Neural cell (in vitro differentiated cells): ENCODE results near the gene HOXA5. TPM values are rescaled to one million over a fixed set of nuclear protein-coding genes. Genes with fewer than 3 reads are reported as not detected.

ENCODE experiments used
- H2AFZ ChIP-seq: fragments of 200-600, 300-800 bp; sonication (generic), shearing (Covaris generic); 2 replicates; pipeline ENCODE4 v1.6.0; 2014; ENCODE audit warnings: low read depth, mild to moderate bottlenecking, antibody characterized with exemption, low read length, moderate library complexity
- H3F3A ChIP-seq: fragments of 200-600 bp; shearing (Covaris generic); 2 replicates; pipeline ENCODE4 v1.6.1; 2016; ENCODE audit warnings: mild to moderate bottlenecking, moderate library complexity, mixed read lengths, antibody characterized with exemption, low read length; ENCODE audit not compliant: insufficient read depth, poor library complexity, severe bottlenecking
- H3K27ac ChIP-seq: fragments of 200-600, 300-800 bp; sonication (generic), shearing (Covaris generic); 2 replicates; pipeline ENCODE4 v1.5.1; 2014; ENCODE audit warnings: mild to moderate bottlenecking, low read length, moderate library complexity
- H3K27me3 ChIP-seq: fragments of 300-800, 200-600 bp; sonication (generic), shearing (Covaris generic); 2 replicates; pipeline ENCODE4 v1.6.0; 2014; ENCODE audit warnings: mild to moderate bottlenecking, low read depth, low read length, moderate library complexity; ENCODE audit not compliant: insufficient read depth
- H3K36me3 ChIP-seq: fragments of 300-800, 200-600 bp; sonication (generic), shearing (Covaris generic); 2 replicates; pipeline ENCODE4 v1.5.1; 2014; ENCODE audit warnings: mild to moderate bottlenecking, antibody characterized with exemption, low read length, moderate library complexity; ENCODE audit not compliant: insufficient read depth
- H3K4me2 ChIP-seq: fragments of 300-800, 200-600 bp; sonication (generic), shearing (Covaris generic); 2 replicates; pipeline ENCODE4 v1.6.0; 2014; ENCODE audit warnings: mild to moderate bottlenecking, low read length
- H3K4me3 ChIP-seq: fragments of 300-800, 200-600 bp; sonication (generic), shearing (Covaris generic); 2 replicates; pipeline ENCODE4 v1.5.1; 2014; ENCODE audit warnings: mild to moderate bottlenecking, low read length, moderate library complexity
- H3K79me2 ChIP-seq: fragments of 200-600 bp; shearing (Covaris generic); replicated peaks from 2 replicates; pipeline ENCODE4 v1.6.0; 2014; ENCODE audit warnings: mild to moderate bottlenecking, low read length, moderate library complexity; ENCODE audit not compliant: insufficient read depth
- H3K9ac ChIP-seq: fragments of 300-800, 200-600 bp; sonication (generic), shearing (Covaris generic); 2 replicates; pipeline ENCODE4 v1.6.1; 2016; ENCODE audit warnings: mild to moderate bottlenecking, low read length, mixed read lengths
- H3K9me2 ChIP-seq: fragments of 200-600 bp; shearing (Covaris generic); 2 replicates; pipeline ENCODE4 v1.6.1; 2016; ENCODE audit warnings: mild to moderate bottlenecking, low read length, mixed read lengths; ENCODE audit not compliant: insufficient read depth
- H3K9me3 ChIP-seq: fragments of 200-600, 300-800 bp; sonication (generic), shearing (Covaris generic); 2 replicates; pipeline ENCODE4 v1.6.1; 2016; ENCODE audit warnings: mild to moderate bottlenecking, mixed run types, low read length, moderate library complexity, mixed read lengths
- H4K20me1 ChIP-seq: fragments of 200-600 bp; shearing (Covaris generic); 2 replicates; pipeline ENCODE4 v1.6.1; 2016; ENCODE audit warnings: mild to moderate bottlenecking, mixed run types; ENCODE audit not compliant: insufficient read depth
- CTCF ChIP-seq: fragments of 450-650 bp; IDR thresholded peaks from 2 replicates; pipeline ENCODE4 v1.5.1; 2014; ENCODE audit warnings: antibody characterized with exemption, mild to moderate bottlenecking, moderate library complexity; ENCODE audit not compliant: poor library complexity, severe bottlenecking
- EP300 ChIP-seq: fragments of 450-650 bp; conservative IDR thresholded peaks from 2 replicates; pipeline ENCODE4 v1.6.1; 2014; ENCODE audit warnings: antibody characterized with exemption, mild to moderate bottlenecking, moderate library complexity; ENCODE audit not compliant: poor library complexity, severe bottlenecking
- EZH2 ChIP-seq: fragments of 200-600, 300-800 bp; shearing (Covaris generic), sonication (generic); IDR thresholded peaks from 2 replicates; pipeline ENCODE4 v1.6.1; 2014; ENCODE audit warnings: antibody characterized with exemption, low read length, borderline replicate concordance, mild to moderate bottlenecking; ENCODE audit not compliant: insufficient read depth, poor library complexity, severe bottlenecking
- MXI1 ChIP-seq: fragments of 450-650 bp; conservative IDR thresholded peaks from 2 replicates; pipeline ENCODE4 v1.6.1; 2014; ENCODE audit warnings: antibody characterized with exemption, mild to moderate bottlenecking; ENCODE audit not compliant: poor library complexity, severe bottlenecking
- POLR2AphosphoS5 ChIP-seq: IDR thresholded peaks from 2 replicates; pipeline ENCODE4 v1.6.1; 2012
- RAD21 ChIP-seq: fragments of 450-650 bp; conservative IDR thresholded peaks from 2 replicates; pipeline ENCODE4 v1.6.1; 2014; ENCODE audit warnings: antibody characterized with exemption, mild to moderate bottlenecking, moderate library complexity
- SMC3 ChIP-seq: fragments of 450-650 bp; conservative IDR thresholded peaks from 2 replicates; pipeline ENCODE4 v1.6.1; 2014; ENCODE audit warnings: antibody characterized with exemption, mild to moderate bottlenecking, moderate library complexity; ENCODE audit not compliant: poor library complexity
- TAF1 ChIP-seq: IDR thresholded peaks from 2 replicates; pipeline ENCODE4 v1.6.1; 2012; ENCODE audit warnings: low read depth
- polyA plus RNA-seq: library from polyadenylated mRNA; depleted of rRNA; stranded (reverse); fragments of >200 nt; gene quantifications from 2 replicates; pipeline ENCODE4 v1.2.3, GENCODE V29; 2014
- TF ChIP-seq, protein P1 (sequence below): IDR thresholded peaks from 2 replicates; pipeline ENCODE4 v1.6.1; 2012; ENCODE audit warnings: borderline replicate concordance

HOXA5 gene
- polyA plus RNA-seq, 1 donor from 2014 or later = not detected

DNA sequence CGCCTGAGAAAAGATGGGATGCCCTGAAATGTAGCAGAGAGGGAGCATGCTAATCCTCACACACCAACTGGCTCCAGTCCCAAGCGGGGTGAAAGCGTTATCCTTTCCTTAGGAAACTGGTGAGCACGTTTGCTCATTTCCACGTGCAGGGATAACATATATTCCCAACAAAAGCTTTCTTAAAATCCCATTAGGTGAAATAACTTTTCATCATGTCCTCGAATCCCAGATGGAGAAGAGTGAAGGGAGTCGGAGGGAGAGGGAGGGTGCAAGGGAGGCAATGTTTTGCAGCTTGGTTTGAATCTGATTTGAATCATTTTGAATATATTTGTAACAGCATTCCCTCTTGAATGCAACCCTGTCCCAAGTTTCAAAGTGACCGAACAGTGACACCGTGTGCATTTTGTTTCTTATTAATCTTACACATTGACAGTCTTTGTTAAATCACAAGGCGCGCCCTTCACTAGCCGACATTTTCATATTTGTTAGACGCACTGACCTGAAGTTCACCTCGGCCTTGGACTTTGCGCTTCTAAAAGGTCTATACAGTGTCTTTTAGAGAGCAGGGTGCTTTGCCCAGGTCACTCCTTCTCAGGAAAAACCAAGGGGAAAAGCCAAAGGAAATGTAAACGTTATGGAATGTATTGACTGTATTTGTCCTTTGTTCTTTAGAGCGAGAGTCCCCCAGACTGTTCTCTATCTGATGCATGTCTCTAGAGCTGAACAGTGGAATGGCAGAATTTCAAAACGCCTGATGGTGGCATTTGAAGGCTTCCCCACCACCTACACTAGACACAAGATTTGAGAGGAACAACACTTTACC lies 9.9 kb downstream of the HOXA5 start:
- Histone ChIP-seq H4K20me1 (no peaks in the 10 kb centered on the region), H3K27me3 (peaks cover 98% of the 10 kb centered on the region), H3K4me2 (no peak overlapping the region), H3K4me3 (no peak overlapping the region), H3K79me2 (no peaks in the 10 kb centered on the region), H3K36me3 (no peaks in the 10 kb centered on the region), H3F3A (no peaks in the 10 kb centered on the region), H3K27ac (no peak overlapping the region), H3K9me3 (peaks cover 16% of the 10 kb centered on the region), H3K9ac (no peak overlapping the region), H2AFZ (no peak overlapping the region), H3K9me2 (no peaks in the 10 kb centered on the region)
- TF ChIP-seq MXI1 (no peak), EP300 (no peak), RAD21 (no peak), EZH2 (no peak), CTCF (no peak), TAF1 (no peak), POLR2AphosphoS5 (no peak), SMC3 (no peak)
- TF ChIP-seq, protein P1, sequence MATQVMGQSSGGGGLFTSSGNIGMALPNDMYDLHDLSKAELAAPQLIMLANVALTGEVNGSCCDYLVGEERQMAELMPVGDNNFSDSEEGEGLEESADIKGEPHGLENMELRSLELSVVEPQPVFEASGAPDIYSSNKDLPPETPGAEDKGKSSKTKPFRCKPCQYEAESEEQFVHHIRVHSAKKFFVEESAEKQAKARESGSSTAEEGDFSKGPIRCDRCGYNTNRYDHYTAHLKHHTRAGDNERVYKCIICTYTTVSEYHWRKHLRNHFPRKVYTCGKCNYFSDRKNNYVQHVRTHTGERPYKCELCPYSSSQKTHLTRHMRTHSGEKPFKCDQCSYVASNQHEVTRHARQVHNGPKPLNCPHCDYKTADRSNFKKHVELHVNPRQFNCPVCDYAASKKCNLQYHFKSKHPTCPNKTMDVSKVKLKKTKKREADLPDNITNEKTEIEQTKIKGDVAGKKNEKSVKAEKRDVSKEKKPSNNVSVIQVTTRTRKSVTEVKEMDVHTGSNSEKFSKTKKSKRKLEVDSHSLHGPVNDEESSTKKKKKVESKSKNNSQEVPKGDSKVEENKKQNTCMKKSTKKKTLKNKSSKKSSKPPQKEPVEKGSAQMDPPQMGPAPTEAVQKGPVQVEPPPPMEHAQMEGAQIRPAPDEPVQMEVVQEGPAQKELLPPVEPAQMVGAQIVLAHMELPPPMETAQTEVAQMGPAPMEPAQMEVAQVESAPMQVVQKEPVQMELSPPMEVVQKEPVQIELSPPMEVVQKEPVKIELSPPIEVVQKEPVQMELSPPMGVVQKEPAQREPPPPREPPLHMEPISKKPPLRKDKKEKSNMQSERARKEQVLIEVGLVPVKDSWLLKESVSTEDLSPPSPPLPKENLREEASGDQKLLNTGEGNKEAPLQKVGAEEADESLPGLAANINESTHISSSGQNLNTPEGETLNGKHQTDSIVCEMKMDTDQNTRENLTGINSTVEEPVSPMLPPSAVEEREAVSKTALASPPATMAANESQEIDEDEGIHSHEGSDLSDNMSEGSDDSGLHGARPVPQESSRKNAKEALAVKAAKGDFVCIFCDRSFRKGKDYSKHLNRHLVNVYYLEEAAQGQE = no peak

- TF ChIP-seq, protein P1 = no peak
- no peak for TF ChIP-seq RAD21
- TF ChIP-seq MXI1 = no peak
- TF ChIP-seq CTCF = no peak
- no peak for TF ChIP-seq EZH2
- no peak for TF ChIP-seq SMC3
- TF ChIP-seq EP300 = no peak
- TF ChIP-seq POLR2AphosphoS5 = no peak
- TF ChIP-seq TAF1 = no peak
- Histone ChIP-seq H3K27ac (no peak overlapping the region), H3K9me2 (no peaks in the 10 kb centered on the region), H3K9me3 (peaks cover 16% of the 10 kb centered on the region), H2AFZ (no peak overlapping the region), H3K79me2 (no peaks in the 10 kb centered on the region), H3K4me3 (no peak overlapping the region), H3K27me3 (peaks cover 98% of the 10 kb centered on the region), H3K4me2 (no peak overlapping the region), H3F3A (no peaks in the 10 kb centered on the region), H3K9ac (no peak overlapping the region), H3K36me3 (no peaks in the 10 kb centered on the region), H4K20me1 (no peaks in the 10 kb centered on the region)
These were observed 10.5 kb downstream of the HOXA5 start for GRCh38 chr7:27132978-27133377.
